Measurements from ENCODE around the gene DUSP15. TPM values are rescaled to one million over a fixed set of nuclear protein-coding genes. Genes with fewer than 3 reads are reported as not detected.

Gene DUSP15
- total and polyA plus RNA-seq, 9 of the 15 experiments (the other 6 are each of a cell fraction or from before 2014, with no cell fraction given), result 0.34 TPM; not detected in 8

GRCh38 chr20:31861385-31862156 is 8.8 kb downstream of the DUSP15 start:
- Histone ChIP-seq H3K36me3 (ENCODE audit: control insufficient read depth, insufficient read depth, low read length) (no peaks in the 10 kb centered on the region), H3K27ac (ENCODE audit: extremely low read depth, low read depth, low read length) (no peak overlapping the region), H3K9ac (ENCODE audit: insufficient read depth in 1 of 2, low read depth in 2 of 2, low read length in 2 of 2) (peak overlapping the region in 1 of 2 experiments; percentile 88; a peak in 3 of 4 replicates), H3K9me1 (ENCODE audit: control insufficient read depth, insufficient read depth, low read length) (peaks cover 2% of the 10 kb centered on the region), H4K20me1 (replicated peaks; ENCODE audit: control insufficient read depth, insufficient read depth, low read length) (peaks cover 14% of the 10 kb centered on the region), H3K9me3 (replicated peaks; ENCODE audit: control insufficient read depth, insufficient read depth, low read depth, low read length) (no peaks in the 10 kb centered on the region), H2AFZ (ENCODE audit: low read depth, low read length) (peak overlapping the region; percentile 76), H3K27me3 (ENCODE audit: control insufficient read depth in 2 of 2, insufficient read depth in 2 of 2, low read length in 2 of 2) (peaks cover 23 to 67% of the 10 kb centered on the region in 2 experiments), H3K4me1 (replicated peaks in 1 of 2; ENCODE audit: control insufficient read depth in 2 of 2, insufficient read depth in 2 of 2, low read length in 2 of 2) (peaks cover 0 to 17% of the 10 kb centered on the region in 2 experiments; a peak in 3 of 5 replicates), H3K4me2 (ENCODE audit: insufficient read depth, low read length) (peak overlapping the region; percentile 70), H3K79me2 (ENCODE audit: control insufficient read depth, insufficient read depth, low read length) (no peaks in the 10 kb centered on the region), H3K4me3 (peak overlapping the region; percentile 40)
- ChIA-PET POLR2A (interaction anchor here (0.6 to 0.8 kb wide), 2 partner anchors 147 to 259 kb away, joined by 3 read pairs; no protein-coding TSS in a partner anchor), CTCF (ENCODE audit: low intra/inter-chr PET ratio) (no interaction called here)
- in situ Hi-C loops (cut with MboI) (loop anchor here (5.0 kb wide), 1 partner anchor 91 kb away; the partner anchor contains the start of gene PDRG1), intact Hi-C loops (cut with micrococcal nuclease) (no loop called here)
- BruUV-seq (replicated peaks), result no TSS peak
- FAIRE-seq, result no peak
- peak; percentile 78 to 99 (median 98) for DNase-seq (ENCODE audit: extremely low read depth in 1 of 4, low spot score in 3 of 4)
- WGBS (ENCODE audit: insufficient coverage, low coverage, missing lambda C conversion rate), result 2% methylated on average over 31 of the region's 60 CpGs
- ATAC-seq, result peak; percentile 98
- TF ChIP-seq TFAP4 (CRISPR knock-in tag; IDR thresholded peaks at IDR 0.05; ENCODE audit: borderline replicate concordance) (peak; percentile 63; the same call in 1 of the 2 replicates), RB1 (IDR thresholded peaks at IDR 0.05; ENCODE audit: low read depth) (peak; percentile 36; the same call in 1 of the 2 replicates), KDM2B (CRISPR knock-in tag; IDR thresholded peaks at IDR 0.05) (peak; percentile 58; the same call in 1 of the 2 replicates), PCBP1 (IDR thresholded peaks at IDR 0.05; ENCODE audit: low read depth, low read length, poor library complexity, severe bottlenecking) (peak; percentile 26), CXXC5 (CRISPR knock-in tag; IDR thresholded peaks at IDR 0.05) (peak; percentile 46; the same call in 1 of the 2 replicates), NR2C2 (CRISPR knock-in tag; IDR thresholded peaks at IDR 0.05) (no peak), NR2C2 (tag; IDR thresholded peaks at IDR 0.05) (peak; percentile 60), CTBP1 (IDR thresholded peaks at IDR 0.05; ENCODE audit: borderline replicate concordance) (peak; percentile 12; the same call in 1 of the 2 replicates), CHD1 (IDR thresholded peaks at IDR 0.05; ENCODE audit: low read length) (no peak), REST (IDR thresholded peaks at IDR 0.05; ENCODE audit: borderline replicate concordance) (no peak), REST (CRISPR knock-in tag; IDR thresholded peaks at IDR 0.05; ENCODE audit: low read depth) (0 out of 2 replicates have a peak, but pooled peaks have one; percentile 27), ZNF707 (CRISPR knock-in tag; conservative IDR thresholded peaks at IDR 0.05) (no peak), L3MBTL2 (IDR thresholded peaks at IDR 0.05) (peak; percentile 48)
